ENCODE data around the gene TMEM200C.
"Not testable (repeated sequence)": the region's sequence is repeated elsewhere in the genome, so short reads cannot be mapped to it uniquely, and the experiment has no call there.

The TMEM200C gene

GRCh38 chr18:5892823-5893431 is 2.4 kb downstream of the TMEM200C start:
- DNase-seq (ENCODE audit: low spot score) = no peak

- DNase-seq (ENCODE audit: low spot score) = no peak
Observed at GRCh38 chr18:5891854-5892215, 3.5 kb downstream of the TMEM200C start.

- DNase-seq (ENCODE audit: low spot score) = no peak
Observed at GRCh38 chr18:5891184-5891853, 4.0 kb downstream of the TMEM200C start.

GRCh38 chr18:5890331-5891183 is 4.8 kb downstream of the TMEM200C start:
- DNase-seq (ENCODE audit: low spot score) = peak; percentile 13

GRCh38 chr18:5885361-5885760 is 10.0 kb downstream of the TMEM200C start:
- no peak for DNase-seq (ENCODE audit: low spot score)

GRCh38 chr18:5884375-5884774 is 10.9 kb downstream of the TMEM200C start:
- DNase-seq (ENCODE audit: low spot score) = no peak

GRCh38 chr18:5879479-5879882 is 15.8 kb downstream of the TMEM200C start:
- DNase-seq (ENCODE audit: low spot score) = peak; percentile 23

GRCh38 chr18:5876891-5877290 is 18.4 kb downstream of the TMEM200C start:
- DNase-seq (ENCODE audit: low spot score) = no peak

GRCh38 chr18:5874336-5874735 is 21.0 kb downstream of the TMEM200C start:
- DNase-seq (ENCODE audit: low spot score) = no peak

GRCh38 chr18:5872886-5873285 is 22.4 kb downstream of the TMEM200C start:
- DNase-seq (ENCODE audit: low spot score) = no peak

- DNase-seq (ENCODE audit: low spot score) = no peak
Observed at GRCh38 chr18:5871426-5871825, 23.9 kb downstream of the TMEM200C start.

- DNase-seq (ENCODE audit: low spot score) = peak; percentile 60
Observed at GRCh38 chr18:5868218-5868854, 27.0 kb downstream of the TMEM200C start.

GRCh38 chr18:5865521-5865920 is 29.8 kb downstream of the TMEM200C start:
- no peak for DNase-seq (ENCODE audit: low spot score)

- DNase-seq (ENCODE audit: low spot score) = not testable (repeated sequence)
Observed at GRCh38 chr18:5862127-5862526, 33.2 kb downstream of the TMEM200C start.

GRCh38 chr18:5857180-5857579 is 38.1 kb downstream of the TMEM200C start:
- no peak for DNase-seq (ENCODE audit: low spot score)

- DNase-seq (ENCODE audit: low spot score) = no peak
Observed at GRCh38 chr18:5853253-5853652, 42.1 kb downstream of the TMEM200C start.

GRCh38 chr18:5851998-5852397 is 43.3 kb downstream of the TMEM200C start:
- no peak for DNase-seq (ENCODE audit: low spot score)

- no peak for DNase-seq (ENCODE audit: low spot score)
Observed at GRCh38 chr18:5842653-5843052, 52.7 kb downstream of the TMEM200C start.

- DNase-seq (ENCODE audit: low spot score) = no peak
Observed at GRCh38 chr18:5841518-5841917, 53.8 kb downstream of the TMEM200C start.

GRCh38 chr18:5840547-5840946 is 54.8 kb downstream of the TMEM200C start:
- DNase-seq (ENCODE audit: low spot score) = no peak

GRCh38 chr18:5840025-5840424 is 55.3 kb downstream of the TMEM200C start:
- DNase-seq (ENCODE audit: low spot score) = no peak

- DNase-seq (ENCODE audit: low spot score) = no peak
Observed at GRCh38 chr18:5839102-5839501, 56.2 kb downstream of the TMEM200C start.

Data from SK-N-DZ (cell line).